ENCODE measurements around the gene TEFM.

TEFM gene, protein sequence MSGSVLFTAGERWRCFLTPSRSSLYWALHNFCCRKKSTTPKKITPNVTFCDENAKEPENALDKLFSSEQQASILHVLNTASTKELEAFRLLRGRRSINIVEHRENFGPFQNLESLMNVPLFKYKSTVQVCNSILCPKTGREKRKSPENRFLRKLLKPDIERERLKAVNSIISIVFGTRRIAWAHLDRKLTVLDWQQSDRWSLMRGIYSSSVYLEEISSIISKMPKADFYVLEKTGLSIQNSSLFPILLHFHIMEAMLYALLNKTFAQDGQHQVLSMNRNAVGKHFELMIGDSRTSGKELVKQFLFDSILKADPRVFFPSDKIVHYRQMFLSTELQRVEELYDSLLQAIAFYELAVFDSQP

GRCh38 chr17:30906101-30906911 is at the start of gene TEFM:
TSS of gene TEFM (minus strand) at chr17:30906238. CDS start at chr17:30906198, 40 bp downstream.
- H3K4me1 ChIP-seq (ENCODE audit: control insufficient read depth in 1 of 2, insufficient read depth in 2 of 2, low read length in 2 of 2) = peaks cover 7 to 13% of the 10 kb centered on the region in 2 donors
- H3K27me3 ChIP-seq (ENCODE audit: control insufficient read depth in 1 of 2, insufficient read depth in 2 of 2, low read length in 2 of 2) = no peaks in the 10 kb centered on the region

GRCh38 chr17:30954046-30954830 is 48.2 kb upstream of the TEFM start:
- peaks cover 16% of the 10 kb centered on the region in 2 donors for H3K4me1 ChIP-seq (ENCODE audit: control insufficient read depth in 1 of 2, insufficient read depth in 2 of 2, low read length in 2 of 2)
- H3K4me3 ChIP-seq (ENCODE audit: low read depth in 1 of 2, low read length in 2 of 2) = no peak overlapping the region
- no peak overlapping the region for H3K9ac ChIP-seq (ENCODE audit: low read depth in 1 of 2, low read length in 2 of 2)
- H3K36me3 ChIP-seq (ENCODE audit: control insufficient read depth in 1 of 2, insufficient read depth in 2 of 2, low read length in 2 of 2) = no peaks in the 10 kb centered on the region
- no peaks in the 10 kb centered on the region for H3K9me3 ChIP-seq (ENCODE audit: control insufficient read depth in 1 of 2, low read length in 2 of 2)
- no peak overlapping the region for H3K27ac ChIP-seq (ENCODE audit: low read depth, low read length)
- no peaks in the 10 kb centered on the region for H3K27me3 ChIP-seq (ENCODE audit: control insufficient read depth in 1 of 2, insufficient read depth in 2 of 2, low read length in 2 of 2)

More at GRCh38 chr17:30906101-30906911, at the start of gene TEFM:
- Histone ChIP-seq H3K36me3 (ENCODE audit: control insufficient read depth in 1 of 2, insufficient read depth in 2 of 2, low read length in 2 of 2) (peaks cover 0 to 13% of the 10 kb centered on the region in 2 donors), H3K9ac (ENCODE audit: low read depth in 1 of 2, low read length in 2 of 2) (peak within 1 kb of the TSS; percentile 71 to 87), H3K9me3 (ENCODE audit: control insufficient read depth in 1 of 2, low read length in 2 of 2) (no peaks in the 10 kb centered on the region), H3K4me3 (ENCODE audit: low read depth in 1 of 2, low read length in 2 of 2) (peak within 1 kb of the TSS; percentile 86 to 98), H3K27ac (ENCODE audit: low read depth, low read length) (peak within 1 kb of the TSS; percentile 26)

DNA sequence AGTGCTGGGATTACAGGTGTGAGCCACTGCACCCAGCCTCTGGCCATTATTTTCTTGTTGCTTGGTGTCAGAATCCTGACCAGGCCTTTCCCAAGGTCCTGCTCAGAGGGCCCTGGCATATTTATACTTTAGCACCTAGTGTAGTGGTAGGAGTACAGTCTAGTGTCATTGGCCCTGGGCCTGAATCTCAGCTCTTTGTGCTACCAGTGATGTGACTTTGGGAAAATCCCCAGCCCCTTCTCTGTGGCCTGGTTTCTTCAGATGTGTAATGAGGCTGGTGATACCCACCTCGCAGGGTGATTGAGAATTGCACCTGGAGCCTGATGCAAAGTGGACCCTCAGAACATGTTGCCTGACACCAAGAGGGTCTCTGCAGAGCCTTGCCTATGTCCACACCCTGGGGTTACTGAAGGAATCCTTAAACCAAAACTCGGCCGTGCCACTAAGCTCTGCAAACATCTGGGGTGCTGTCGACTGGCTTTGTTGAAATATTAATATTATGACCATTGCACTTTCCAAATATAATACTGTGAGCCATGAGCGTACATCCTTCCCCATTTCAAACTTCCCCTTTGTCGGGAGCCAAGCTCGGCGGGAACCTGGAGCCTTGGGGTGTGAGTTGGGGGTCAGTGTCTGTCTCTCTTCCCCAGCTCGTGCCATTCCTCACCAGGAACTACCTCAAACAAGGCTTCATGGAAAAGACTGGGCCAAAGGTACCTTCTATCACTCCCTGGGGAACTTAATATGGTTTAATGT is 46.8 kb upstream of the TEFM start:
- Histone ChIP-seq H3K9me3 (ENCODE audit: control insufficient read depth in 1 of 2, low read length in 2 of 2) (no peaks in the 10 kb centered on the region), H3K4me1 (ENCODE audit: control insufficient read depth in 1 of 2, insufficient read depth in 2 of 2, low read length in 2 of 2) (peaks cover 16% of the 10 kb centered on the region in 2 donors), H3K9ac (ENCODE audit: low read depth in 1 of 2, low read length in 2 of 2) (no peak overlapping the region), H3K4me3 (ENCODE audit: low read depth in 1 of 2, low read length in 2 of 2) (no peak overlapping the region), H3K27me3 (ENCODE audit: control insufficient read depth in 1 of 2, insufficient read depth in 2 of 2, low read length in 2 of 2) (no peaks in the 10 kb centered on the region), H3K36me3 (ENCODE audit: control insufficient read depth in 1 of 2, insufficient read depth in 2 of 2, low read length in 2 of 2) (no peaks in the 10 kb centered on the region), H3K27ac (ENCODE audit: low read depth, low read length) (no peak overlapping the region)

GRCh38 chr17:30950669-30951399 is 44.8 kb upstream of the TEFM start:
- Histone ChIP-seq H3K9ac (ENCODE audit: low read depth in 1 of 2, low read length in 2 of 2) (no peak overlapping the region), H3K9me3 (ENCODE audit: control insufficient read depth in 1 of 2, low read length in 2 of 2) (no peaks in the 10 kb centered on the region), H3K27ac (ENCODE audit: low read depth, low read length) (peak overlapping the region; percentile 13), H3K36me3 (ENCODE audit: control insufficient read depth in 1 of 2, insufficient read depth in 2 of 2, low read length in 2 of 2) (no peaks in the 10 kb centered on the region), H3K27me3 (ENCODE audit: control insufficient read depth in 1 of 2, insufficient read depth in 2 of 2, low read length in 2 of 2) (no peaks in the 10 kb centered on the region), H3K4me3 (ENCODE audit: low read depth in 1 of 2, low read length in 2 of 2) (no peak overlapping the region), H3K4me1 (ENCODE audit: control insufficient read depth in 1 of 2, insufficient read depth in 2 of 2, low read length in 2 of 2) (peaks cover 16% of the 10 kb centered on the region in 2 donors)

DNA sequence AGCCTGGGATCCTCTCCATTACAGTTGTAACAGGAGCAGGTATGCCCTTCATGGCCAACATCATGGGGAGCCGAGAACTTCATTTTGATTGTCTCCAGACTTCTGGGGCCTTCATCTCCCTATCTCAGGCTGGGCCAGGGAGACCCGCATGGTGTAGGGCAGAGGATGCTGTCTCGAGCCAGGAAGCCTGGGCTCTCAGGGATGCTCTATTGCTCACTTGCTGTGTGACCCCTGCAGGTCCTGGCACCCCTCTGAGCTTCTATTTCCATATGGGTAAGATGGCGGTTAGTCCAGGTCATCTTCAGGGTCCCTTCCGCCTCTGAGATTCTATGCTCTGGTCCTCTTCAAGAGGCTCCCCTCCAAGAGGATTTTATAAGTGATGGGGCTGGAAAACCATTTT is 44.2 kb upstream of the TEFM start:
- Histone ChIP-seq H3K27me3 (ENCODE audit: control insufficient read depth in 1 of 2, insufficient read depth in 2 of 2, low read length in 2 of 2) (no peaks in the 10 kb centered on the region), H3K4me1 (ENCODE audit: control insufficient read depth in 1 of 2, insufficient read depth in 2 of 2, low read length in 2 of 2) (peaks cover 16% of the 10 kb centered on the region in 2 donors), H3K27ac (ENCODE audit: low read depth, low read length) (no peak overlapping the region), H3K9me3 (ENCODE audit: control insufficient read depth in 1 of 2, low read length in 2 of 2) (no peaks in the 10 kb centered on the region), H3K36me3 (ENCODE audit: control insufficient read depth in 1 of 2, insufficient read depth in 2 of 2, low read length in 2 of 2) (no peaks in the 10 kb centered on the region), H3K4me3 (ENCODE audit: low read depth in 1 of 2, low read length in 2 of 2) (no peak overlapping the region), H3K9ac (ENCODE audit: low read depth in 1 of 2, low read length in 2 of 2) (no peak overlapping the region)

GRCh38 chr17:30947796-30948195 is 41.8 kb upstream of the TEFM start:
- Histone ChIP-seq H3K9ac (ENCODE audit: low read depth in 1 of 2, low read length in 2 of 2) (no peak overlapping the region), H3K4me3 (ENCODE audit: low read depth in 1 of 2, low read length in 2 of 2) (no peak overlapping the region), H3K4me1 (ENCODE audit: control insufficient read depth in 1 of 2, insufficient read depth in 2 of 2, low read length in 2 of 2) (peaks cover 16% of the 10 kb centered on the region in 2 donors), H3K27me3 (ENCODE audit: control insufficient read depth in 1 of 2, insufficient read depth in 2 of 2, low read length in 2 of 2) (no peaks in the 10 kb centered on the region), H3K27ac (ENCODE audit: low read depth, low read length) (no peak overlapping the region), H3K9me3 (ENCODE audit: control insufficient read depth in 1 of 2, low read length in 2 of 2) (no peaks in the 10 kb centered on the region), H3K36me3 (ENCODE audit: control insufficient read depth in 1 of 2, insufficient read depth in 2 of 2, low read length in 2 of 2) (no peaks in the 10 kb centered on the region)

GRCh38 chr17:30942308-30943079 is 36.5 kb upstream of the TEFM start:
- H3K4me1 ChIP-seq (ENCODE audit: control insufficient read depth in 1 of 2, insufficient read depth in 2 of 2, low read length in 2 of 2) = no peaks in the 10 kb centered on the region
- H3K9me3 ChIP-seq (ENCODE audit: control insufficient read depth in 1 of 2, low read length in 2 of 2) = no peaks in the 10 kb centered on the region
- H3K9ac ChIP-seq (ENCODE audit: low read depth in 1 of 2, low read length in 2 of 2) = no peak overlapping the region
- no peak overlapping the region for H3K27ac ChIP-seq (ENCODE audit: low read depth, low read length)
- H3K27me3 ChIP-seq (ENCODE audit: control insufficient read depth in 1 of 2, insufficient read depth in 2 of 2, low read length in 2 of 2) = no peaks in the 10 kb centered on the region
- H3K4me3 ChIP-seq (ENCODE audit: low read depth in 1 of 2, low read length in 2 of 2) = no peak overlapping the region
- H3K36me3 ChIP-seq (ENCODE audit: control insufficient read depth in 1 of 2, insufficient read depth in 2 of 2, low read length in 2 of 2) = no peaks in the 10 kb centered on the region

DNA sequence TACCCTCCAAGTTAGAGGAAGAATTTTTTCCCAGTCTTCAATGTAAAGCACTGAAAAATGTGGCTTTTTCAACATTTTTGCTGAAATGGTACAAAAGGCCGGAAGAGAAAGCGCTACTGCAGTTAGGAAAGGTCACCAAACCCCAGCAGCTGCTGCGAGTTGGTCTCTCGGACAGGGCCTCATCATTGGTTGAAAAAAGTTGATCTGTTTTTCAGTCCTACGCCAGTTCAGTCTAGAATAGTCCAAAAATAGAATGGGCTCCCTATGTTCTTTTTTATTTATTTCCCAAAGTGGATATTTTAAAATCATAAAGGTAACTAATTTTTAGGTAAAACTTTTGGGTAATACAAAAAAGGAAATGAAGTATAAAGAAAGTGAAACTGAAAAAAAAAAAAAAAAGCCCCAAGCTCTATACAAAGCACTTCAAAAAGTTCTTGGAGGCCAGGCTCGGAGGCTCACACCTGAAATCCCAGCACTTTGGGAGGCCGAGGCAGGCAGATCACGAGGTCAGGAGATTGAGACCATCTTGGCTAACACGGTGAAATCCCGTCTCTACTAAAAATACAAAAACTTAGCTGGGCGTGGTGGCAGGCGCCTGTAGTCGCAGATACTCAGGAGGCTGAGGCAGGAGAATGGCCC is 33.1 kb upstream of the TEFM start:
- no peaks in the 10 kb centered on the region for H3K36me3 ChIP-seq (ENCODE audit: control insufficient read depth in 1 of 2, insufficient read depth in 2 of 2, low read length in 2 of 2)
- no peak overlapping the region for H3K4me3 ChIP-seq (ENCODE audit: low read depth in 1 of 2, low read length in 2 of 2)
- no peak overlapping the region for H3K27ac ChIP-seq (ENCODE audit: low read depth, low read length)
- H3K27me3 ChIP-seq (ENCODE audit: control insufficient read depth in 1 of 2, insufficient read depth in 2 of 2, low read length in 2 of 2) = no peaks in the 10 kb centered on the region
- H3K9me3 ChIP-seq (ENCODE audit: control insufficient read depth in 1 of 2, low read length in 2 of 2) = no peaks in the 10 kb centered on the region
- H3K4me1 ChIP-seq (ENCODE audit: control insufficient read depth in 1 of 2, insufficient read depth in 2 of 2, low read length in 2 of 2) = no peaks in the 10 kb centered on the region
- no peak overlapping the region for H3K9ac ChIP-seq (ENCODE audit: low read depth in 1 of 2, low read length in 2 of 2)

Data from duodenal mucosa (tissue), 2 donors.